ENCODE data around the gene CAGE1.
"Not testable (repeated sequence)": the region's sequence is repeated elsewhere in the genome, so short reads cannot be mapped to it uniquely, and the experiment has no call there.

CAGE1 gene

DNA sequence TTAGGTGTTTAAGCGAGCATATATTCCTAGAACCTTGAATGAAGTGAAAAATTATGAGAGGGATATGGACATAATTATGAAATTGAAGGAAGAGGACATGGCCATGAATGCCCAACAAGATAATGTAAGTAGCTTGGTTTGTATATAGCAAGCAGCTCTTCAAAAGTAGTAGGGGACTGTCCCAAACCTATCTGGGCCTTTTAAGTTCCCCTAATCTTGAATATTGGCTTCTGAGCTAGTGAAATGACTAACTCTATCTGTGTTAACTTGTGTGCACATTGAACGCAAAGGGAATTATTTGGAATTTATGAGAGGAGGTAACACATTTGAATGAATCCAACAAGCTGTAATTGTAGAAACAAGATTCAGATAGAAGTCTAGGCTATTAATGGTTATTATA is 21.8 kb upstream of the CAGE1 start:
- in situ Hi-C loops (cut with HindIII; ENCODE audit: low sequenced_read_pairs) = no loop called here

DNA sequence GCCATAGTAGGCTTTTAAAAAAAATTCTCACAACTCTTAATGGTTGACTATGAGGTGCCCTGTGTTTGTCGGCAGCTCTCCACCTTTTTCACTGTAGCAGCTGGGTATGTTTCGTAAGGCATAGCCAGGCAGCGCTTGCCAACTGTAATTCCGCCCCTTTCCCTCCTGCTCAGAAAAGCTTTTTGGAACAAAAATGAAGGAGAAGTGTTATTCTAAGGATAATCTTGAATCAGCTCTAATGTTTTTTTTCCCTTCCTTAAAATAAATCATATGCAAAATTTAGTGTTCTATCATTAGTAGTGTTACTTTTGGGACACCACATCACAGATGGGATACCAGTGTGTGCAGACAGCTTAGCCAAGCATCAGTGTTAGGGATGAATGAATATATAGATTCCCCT is 21.3 kb upstream of the CAGE1 start:
- in situ Hi-C loops (cut with HindIII; ENCODE audit: low sequenced_read_pairs) = no loop called here

DNA sequence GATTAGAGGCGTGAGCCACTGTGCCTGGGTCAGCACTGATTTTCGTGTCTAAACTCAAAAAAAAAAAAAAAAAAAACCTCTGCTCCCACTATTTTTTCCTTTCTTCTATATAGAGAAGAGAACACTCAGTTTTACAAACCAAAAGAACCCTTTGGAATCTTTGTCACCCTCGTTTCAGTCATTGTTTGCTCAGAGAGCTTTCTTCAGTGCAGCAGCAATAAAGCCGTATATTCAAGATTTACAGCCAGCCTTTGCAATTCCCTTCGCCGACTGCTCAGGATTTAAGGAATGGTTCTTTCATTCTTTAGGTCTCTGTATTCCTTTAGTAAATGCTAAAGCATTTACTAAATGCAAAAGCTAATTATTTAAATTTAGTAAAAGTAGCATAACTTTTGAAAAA is 20.2 kb upstream of the CAGE1 start:
- in situ Hi-C loops (cut with HindIII; ENCODE audit: low sequenced_read_pairs) = no loop called here

DNA sequence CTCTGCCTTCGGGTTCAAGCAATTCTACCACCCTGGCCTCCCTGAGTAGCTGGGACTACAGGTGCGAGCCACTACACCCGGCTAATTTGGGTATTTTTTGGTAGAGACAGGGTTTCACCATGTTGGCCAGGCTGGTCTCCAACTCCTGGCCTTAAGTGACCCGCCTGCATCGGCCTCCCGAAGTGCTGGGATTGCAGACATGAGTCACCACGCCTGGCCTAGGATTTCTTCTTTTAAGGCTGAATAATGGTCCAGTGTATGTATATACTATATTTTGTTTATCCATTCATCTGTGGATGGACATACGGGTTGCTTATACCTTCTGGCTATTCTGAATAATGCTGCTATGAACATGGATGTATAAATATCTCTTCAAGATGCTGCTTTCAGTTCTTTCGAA is 17.2 kb upstream of the CAGE1 start:
- in situ Hi-C loops (cut with HindIII; ENCODE audit: low sequenced_read_pairs) = no loop called here

DNA sequence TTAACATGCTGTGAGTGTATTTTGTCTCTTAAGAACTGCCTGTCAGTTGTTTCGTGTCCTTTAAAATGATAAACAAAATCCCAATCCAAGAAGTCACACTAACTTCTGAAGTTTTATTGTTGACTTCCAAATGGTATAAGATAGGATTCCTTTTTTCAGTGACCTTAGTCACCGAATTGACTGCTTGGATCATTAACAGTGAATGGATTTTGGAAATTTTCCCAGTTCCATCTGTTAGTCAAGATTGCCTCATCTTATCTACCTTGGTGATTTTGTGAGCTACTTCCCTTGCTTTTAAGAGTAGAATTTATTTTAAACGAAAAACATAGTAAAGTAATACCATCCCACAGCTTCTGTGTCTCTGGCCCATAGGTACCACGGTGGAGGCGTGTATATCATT is 15.0 kb upstream of the CAGE1 start:
- in situ Hi-C loops (cut with HindIII; ENCODE audit: low sequenced_read_pairs) = no loop called here

DNA sequence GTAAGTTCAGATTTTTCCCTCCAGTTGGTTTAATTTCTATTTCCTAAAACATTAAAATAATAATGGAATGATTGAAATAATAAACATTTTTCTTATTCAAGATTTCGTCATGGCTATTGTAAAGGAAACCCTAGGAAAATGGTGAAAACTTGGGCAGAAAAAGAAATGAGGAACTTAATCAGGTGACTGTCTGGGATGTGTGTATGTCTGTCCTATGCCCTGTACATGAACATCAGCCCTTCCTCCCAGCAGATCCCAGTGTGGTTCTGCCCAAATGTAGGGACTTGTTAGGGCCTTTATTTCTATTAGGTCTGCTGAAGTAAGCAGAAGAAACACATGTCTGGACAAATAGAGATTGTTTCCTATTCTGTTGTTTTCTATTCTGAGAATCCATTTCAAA is 13.2 kb upstream of the CAGE1 start:
- in situ Hi-C loops (cut with HindIII; ENCODE audit: low sequenced_read_pairs) = no loop called here

DNA sequence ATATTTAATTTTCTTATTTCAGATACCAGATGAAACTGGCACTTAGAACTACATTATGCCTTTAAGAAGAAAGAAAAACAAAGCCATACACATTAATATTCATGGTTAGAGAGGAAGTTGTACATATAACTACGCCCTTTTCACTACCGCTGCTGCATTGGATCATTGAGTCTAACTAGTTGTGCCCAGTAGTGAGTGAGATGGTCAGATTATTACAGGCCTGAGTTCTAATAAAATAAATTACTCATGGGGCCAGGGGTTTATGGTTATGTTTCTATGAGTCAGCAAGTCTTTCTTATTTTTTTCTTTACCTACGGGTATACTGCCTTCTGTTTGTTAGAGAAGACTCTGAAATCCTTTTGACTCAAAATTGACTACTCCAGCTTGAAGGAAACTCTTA is 11.5 kb upstream of the CAGE1 start:
- in situ Hi-C loops (cut with HindIII; ENCODE audit: low sequenced_read_pairs) = no loop called here

DNA sequence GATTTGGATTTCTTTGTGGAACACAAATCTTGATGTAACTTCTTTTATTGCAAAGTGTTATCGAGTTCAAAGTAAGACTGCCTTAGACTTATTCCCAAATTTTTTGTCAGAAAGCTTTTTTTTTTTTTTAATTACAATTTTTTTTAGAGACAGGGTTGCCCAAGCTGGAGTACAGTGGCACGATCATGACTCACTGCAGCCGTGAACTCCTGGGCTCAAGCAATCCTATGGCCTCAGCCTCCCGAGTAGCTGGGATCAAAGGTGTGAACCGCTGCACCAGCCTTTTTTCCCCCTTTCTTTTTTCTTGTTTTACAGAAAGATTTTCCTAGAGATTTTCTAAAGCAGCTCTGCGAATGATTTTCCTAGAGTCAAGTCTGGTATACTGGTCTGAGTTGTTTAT is 2.9 kb upstream of the CAGE1 start:
- in situ Hi-C loops (cut with HindIII; ENCODE audit: low sequenced_read_pairs) = no loop called here

DNA sequence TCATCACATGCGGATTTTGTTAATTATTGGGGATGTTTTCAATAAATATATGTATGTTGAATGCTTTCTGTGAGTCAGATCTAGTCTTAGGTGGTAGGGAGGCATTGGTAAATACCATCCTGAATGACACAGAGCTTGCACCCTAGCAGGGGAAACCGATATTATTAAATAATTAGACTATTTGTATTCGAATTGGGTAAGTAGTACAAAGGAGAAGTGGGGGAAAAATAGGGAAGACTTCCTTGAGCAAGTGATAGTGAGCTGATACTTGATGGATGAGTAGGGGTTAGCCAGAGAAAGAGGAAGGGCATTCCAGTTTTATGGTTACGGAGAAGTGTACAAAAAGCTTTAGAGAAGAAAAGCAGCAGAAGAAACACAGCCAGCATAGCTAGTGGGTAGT is 1.6 kb upstream of the CAGE1 start:
- in situ Hi-C loops (cut with HindIII; ENCODE audit: low sequenced_read_pairs) = no loop called here

DNA sequence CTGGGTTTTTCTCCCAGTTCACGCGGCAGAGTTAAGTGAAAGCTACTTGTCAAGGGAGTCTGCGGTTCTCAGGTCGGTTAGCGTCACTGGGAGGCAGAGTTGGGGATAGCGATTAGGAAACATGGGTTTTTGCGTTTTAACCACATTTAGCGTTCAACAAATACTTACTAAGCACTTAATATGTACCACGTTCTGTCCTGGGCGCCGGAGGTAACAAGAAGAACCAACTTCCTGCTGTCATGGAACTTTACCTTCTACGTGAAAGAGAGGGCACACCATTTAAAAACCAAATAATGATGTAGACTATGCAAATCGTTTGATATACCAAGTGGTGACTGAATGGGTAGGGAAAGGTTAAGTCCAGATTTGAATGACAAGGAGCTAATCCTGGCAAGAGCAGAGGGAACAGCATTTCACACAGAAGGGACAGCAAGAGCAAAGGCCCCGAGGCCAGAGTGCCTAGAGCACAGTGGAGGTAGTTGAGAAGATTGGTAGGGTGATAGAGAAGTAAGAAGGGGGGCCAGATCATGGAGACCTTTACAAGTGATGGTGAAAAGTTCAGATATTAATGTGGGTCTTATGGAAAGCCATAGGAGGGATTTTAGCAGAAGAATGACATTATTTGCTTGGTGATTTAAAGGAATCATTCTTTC is 810 bp upstream of the CAGE1 start:
- in situ Hi-C loops (cut with HindIII; ENCODE audit: low sequenced_read_pairs) = no loop called here

DNA sequence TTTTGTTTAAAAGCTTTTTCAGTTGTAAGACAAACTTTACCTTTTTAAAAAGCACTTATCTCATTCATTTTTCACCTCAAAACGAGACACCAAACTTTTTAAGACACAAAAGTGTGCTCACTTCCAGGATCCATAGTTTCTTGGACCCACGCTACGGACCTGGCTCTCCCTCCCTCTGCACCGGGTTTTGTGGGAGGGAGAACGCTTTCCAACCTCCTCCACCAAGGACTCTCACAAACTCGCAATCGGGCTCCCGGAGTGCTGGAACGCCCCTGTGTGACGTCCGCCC is 436 bp downstream of the CAGE1 start:
- in situ Hi-C loops (cut with HindIII; ENCODE audit: low sequenced_read_pairs) = loop anchor here (5.0 kb wide), 1 partner anchor 77 kb away; the partner anchor contains the start of gene SSR1

DNA sequence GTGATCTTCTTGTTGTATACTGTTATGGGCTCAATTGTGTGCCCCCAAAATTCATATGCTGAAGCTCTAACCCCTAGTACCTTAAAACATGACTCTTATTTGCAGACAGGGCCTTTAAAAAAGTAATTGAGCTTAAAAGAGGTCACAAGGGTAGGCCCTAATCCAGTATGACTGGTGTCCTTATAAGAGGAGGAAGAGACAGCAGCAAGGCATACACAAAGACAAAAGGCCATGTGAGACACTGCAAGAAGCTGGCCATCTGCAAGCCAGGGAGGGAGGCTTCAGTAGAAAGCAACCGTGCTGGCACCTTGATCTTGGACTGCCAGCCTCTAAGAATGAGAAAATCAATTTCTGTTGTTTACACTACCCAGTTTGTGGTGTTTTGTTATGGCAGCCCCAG is 8.4 kb downstream of the CAGE1 start:
- in situ Hi-C loops (cut with HindIII; ENCODE audit: low sequenced_read_pairs) = no loop called here

DNA sequence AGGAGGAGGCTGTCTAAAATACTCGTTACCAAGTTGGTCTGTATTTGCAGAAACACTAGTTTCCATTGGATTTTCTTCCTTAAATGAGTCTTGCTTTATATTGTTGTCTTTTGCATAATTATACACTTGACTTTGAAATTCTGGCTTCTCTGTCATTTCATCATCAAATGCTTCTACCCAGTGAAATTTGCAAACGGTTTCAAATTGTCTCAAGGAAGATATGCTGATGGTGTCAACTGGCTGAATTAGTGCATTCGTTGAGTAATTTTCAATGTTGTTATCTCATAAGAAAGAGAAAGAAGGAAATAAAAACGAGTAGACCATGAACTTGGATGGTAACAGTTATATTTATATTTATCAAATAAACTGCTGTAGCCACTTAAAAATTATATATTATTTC is 10.8 kb downstream of the CAGE1 start:
- in situ Hi-C loops (cut with HindIII; ENCODE audit: low sequenced_read_pairs) = no loop called here

DNA sequence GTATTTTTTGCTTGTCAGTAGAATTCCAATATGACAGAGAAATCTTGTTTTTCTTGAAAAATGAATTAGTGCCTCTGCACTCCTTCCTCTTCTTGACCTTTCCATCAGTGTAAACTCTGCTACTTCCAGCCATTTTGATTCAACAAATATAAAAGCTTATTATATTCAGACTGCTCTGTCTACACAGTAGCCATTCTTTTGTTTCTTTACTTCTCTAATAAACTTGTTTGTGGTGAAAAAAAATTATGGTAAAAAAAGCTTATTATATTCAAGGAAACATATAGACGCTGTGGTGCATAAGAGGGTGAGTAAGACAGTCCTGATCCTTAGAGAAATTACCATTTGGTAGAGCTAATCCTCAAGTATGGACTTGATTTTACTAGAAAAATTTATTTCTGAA is 11.6 kb downstream of the CAGE1 start:
- in situ Hi-C loops (cut with HindIII; ENCODE audit: low sequenced_read_pairs) = no loop called here

DNA sequence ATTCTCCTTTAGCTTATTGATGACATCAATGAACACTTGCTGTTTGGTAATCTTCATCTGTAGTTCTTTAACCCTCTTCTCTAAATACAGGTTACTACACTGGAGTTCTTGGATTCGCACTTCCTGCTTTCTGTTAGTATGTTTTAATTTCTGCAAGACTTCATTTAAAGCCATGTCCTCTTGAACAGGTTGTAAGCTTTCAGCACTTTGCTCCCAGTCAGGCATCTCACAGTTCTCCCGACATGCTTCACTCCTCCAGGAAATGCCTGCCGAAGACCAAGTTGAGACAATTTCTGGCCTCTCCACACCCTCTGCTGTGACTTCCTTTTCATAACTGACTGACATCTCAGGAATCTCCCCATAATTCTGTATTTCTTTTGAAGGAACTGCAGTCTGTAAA is 15.8 kb downstream of the CAGE1 start:
- in situ Hi-C loops (cut with HindIII; ENCODE audit: low sequenced_read_pairs) = no loop called here

DNA sequence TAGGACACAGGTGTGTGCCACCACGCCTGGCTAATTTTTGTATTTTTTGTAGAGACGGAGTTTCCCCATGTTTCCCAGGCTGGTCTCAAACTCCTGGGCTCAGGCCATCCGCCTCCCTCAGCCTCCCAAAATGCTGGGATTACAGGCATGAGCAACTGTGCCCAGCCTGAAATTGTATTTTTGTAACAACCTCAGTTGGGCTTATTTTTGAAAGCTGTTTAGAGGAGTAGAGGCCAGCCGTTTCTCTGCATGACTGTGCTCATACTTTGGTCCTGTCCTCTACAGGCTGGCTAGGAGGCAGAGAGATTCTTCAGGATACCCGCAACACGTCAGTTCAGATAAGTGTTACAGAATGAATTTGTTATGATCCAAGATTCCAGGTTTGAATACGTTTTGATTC is 22.1 kb downstream of the CAGE1 start:
- in situ Hi-C loops (cut with HindIII; ENCODE audit: low sequenced_read_pairs) = no loop called here

DNA sequence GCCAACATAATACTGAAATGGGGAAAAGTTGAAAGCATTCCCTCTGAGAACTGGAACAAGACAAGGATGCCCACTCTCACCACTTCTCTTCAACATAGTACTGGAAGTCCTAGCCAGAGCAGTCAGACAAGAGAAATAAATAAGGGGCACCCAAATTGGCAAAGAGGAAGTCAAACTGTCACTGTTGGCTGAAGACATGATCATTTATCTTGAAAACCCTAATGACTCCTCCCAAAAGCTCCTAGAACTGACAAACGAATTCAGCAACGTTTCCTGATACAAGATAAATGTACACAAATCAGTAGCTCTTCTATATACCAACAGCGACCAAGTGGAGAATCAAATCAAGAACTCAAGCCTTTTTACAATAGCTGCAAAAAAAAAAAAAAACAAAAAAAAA is 37.6 kb downstream of the CAGE1 start:
- in situ Hi-C loops (cut with HindIII; ENCODE audit: low sequenced_read_pairs) = not testable (repeated sequence)

DNA sequence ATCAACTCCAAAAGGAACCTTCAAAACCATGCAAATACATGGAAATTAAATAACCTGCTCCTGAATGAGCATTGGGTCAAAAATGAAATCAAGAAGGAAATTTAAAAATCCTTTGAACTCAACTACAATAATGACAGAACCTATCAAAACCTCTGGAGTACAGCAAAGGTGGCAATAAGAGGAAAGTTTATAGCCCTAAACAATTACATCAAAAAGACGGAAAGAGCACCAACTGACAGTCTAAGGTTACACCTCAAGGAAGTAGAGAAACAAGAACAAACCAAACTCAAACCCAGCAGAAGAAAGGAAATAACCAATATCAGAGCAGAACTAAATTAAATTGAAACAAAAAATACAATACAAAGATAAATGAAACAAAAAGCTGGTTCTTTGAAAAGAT is 39.0 kb downstream of the CAGE1 start:
- in situ Hi-C loops (cut with HindIII; ENCODE audit: low sequenced_read_pairs) = not testable (repeated sequence)

DNA sequence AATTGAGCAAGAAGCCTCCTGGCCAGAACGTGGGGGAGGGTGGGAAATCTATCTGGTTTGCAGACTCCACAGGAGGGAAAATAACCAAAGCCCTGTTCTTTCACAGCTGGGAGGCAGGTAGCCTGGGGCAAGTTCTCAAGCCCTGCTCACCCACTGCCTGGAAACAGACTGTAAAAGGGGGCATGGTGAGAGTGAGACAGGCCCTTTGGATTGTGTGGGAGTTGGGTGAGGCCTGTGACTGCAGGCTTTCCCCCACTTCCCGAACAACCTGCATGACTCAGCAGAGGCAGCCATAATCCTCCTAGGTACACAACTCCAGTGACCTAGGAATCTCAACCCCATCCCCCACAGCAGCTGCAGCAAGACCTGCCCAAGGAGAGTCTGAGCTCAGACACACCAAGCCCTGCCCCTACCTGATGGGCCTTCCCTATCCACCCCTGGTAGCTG is 42.0 kb downstream of the CAGE1 start:
- in situ Hi-C loops (cut with HindIII; ENCODE audit: low sequenced_read_pairs) = not testable (repeated sequence)

DNA sequence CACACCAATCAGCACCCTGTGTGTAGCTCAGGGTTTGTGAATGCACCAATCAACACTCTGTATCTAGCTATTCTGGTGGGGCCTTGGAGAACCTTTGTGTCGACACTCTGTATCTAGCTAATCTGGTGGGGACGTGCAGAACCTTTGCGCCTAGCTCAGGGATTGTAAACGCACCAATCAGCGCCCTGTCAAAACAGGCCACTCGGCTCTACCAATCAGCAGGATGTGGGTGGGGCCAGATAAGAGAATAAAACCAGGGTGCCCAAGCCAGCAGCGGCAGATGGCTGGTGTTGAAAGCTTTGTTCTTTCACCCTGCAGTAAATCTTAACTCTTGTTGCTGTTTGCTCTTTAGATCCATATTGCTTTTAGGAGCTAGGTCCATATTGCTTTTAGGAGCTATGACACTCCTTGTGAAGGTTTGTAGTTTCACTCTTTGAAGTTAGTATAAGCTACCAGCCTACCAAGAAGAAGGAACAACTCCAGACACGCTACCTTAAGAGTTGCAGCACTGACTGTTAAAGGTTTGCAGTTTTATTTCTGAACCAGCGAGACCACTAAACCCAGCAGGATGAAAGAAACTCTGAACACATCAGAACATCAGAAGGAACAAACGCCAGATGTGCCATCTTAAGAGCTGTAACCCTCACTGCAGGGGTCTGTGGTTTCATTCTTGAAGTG is 44.6 kb downstream of the CAGE1 start:
- in situ Hi-C loops (cut with HindIII; ENCODE audit: low sequenced_read_pairs) = not testable (repeated sequence)

DNA sequence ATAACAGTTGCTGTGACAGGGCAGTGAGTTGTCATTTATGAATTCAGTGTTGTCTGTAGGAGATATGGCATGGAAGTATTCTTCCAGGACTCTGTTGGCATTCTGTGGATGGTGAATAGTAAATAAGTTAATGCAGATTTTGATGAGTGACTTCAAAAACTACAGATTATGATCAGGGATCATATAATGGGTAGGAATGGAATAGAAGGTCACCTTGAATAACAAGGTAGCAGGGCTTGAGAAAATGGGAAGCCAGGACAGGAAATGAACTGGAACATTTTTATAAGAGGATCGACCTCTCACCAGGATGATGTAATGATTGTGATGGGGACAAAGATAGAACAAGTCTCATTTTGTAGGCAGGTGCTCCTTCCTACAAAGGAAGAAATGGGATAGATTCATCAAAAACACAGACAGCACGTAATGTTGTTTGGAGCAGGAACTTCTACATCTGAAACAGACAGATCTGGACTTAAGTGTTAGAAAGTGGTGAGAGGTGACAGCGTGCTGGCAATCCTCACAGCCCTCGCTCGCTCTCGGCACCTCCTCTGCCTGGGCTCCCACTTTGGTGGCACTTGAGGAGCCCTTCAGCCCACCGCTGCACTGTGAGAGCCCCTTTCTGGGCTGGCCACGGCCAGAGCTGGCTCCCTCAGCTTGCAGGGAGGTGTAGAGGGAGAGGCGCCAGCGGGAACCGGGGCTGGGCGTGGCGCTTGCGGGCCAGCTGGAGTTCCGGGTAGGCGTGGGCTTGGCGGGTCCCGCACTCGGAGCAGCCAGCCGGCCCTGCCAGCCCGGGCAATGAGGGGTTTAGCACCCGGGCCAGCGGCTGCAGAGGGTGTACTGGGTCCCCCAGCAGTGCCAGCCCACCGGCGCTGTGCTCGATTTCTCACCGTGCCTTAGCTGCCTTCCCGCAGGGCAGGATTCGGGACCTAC is 45.7 kb downstream of the CAGE1 start:
- in situ Hi-C loops (cut with HindIII; ENCODE audit: low sequenced_read_pairs) = no loop called here
